HG03060 (cell line): ENCODE measurements around the gene PTPRN2.
"Not testable (repeated sequence)": the region's sequence is repeated elsewhere in the genome, so short reads cannot be mapped to it uniquely, and the experiment has no call there.

Source experiments
- ATAC-seq: cut with Tn5 transposase; IDR thresholded peaks from one replicate; pipeline ENCODE4 v1.9.1; 2021; ENCODE audit warnings: low read depth, moderate number of reproducible peaks; ENCODE audit not compliant: unreplicated experiment

The PTPRN2 gene

DNA sequence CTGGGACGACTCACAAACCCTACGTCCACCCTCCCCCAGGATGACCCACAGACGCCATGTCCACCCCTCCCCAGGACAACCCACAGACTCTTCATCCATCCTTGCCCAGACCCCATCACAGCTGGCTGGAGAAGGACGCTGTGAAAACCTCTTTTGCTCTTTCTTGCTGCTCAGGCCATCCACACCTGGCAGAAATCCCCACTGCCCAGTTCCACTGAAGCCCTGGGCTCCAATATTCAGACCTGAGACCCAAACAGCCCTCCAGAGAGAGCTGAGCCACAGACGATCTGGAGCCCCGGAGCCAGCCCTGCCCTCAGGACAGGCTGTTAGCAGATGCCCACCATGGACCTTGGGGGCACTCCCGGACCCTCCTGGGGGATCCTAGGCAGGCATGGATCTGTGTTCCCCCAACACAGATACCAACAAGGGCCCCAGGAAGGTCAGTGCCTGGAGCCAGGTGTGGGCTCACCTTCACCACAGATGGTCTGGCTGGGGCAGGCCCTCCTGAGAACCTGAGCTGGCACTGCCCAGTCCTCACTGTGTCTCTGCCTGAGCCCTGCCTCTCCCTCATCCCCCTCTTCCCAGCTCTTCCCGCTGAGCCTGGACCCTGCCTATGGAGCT, 226.2 kb downstream of the PTPRN2 start:
- ATAC-seq = no peak

DNA sequence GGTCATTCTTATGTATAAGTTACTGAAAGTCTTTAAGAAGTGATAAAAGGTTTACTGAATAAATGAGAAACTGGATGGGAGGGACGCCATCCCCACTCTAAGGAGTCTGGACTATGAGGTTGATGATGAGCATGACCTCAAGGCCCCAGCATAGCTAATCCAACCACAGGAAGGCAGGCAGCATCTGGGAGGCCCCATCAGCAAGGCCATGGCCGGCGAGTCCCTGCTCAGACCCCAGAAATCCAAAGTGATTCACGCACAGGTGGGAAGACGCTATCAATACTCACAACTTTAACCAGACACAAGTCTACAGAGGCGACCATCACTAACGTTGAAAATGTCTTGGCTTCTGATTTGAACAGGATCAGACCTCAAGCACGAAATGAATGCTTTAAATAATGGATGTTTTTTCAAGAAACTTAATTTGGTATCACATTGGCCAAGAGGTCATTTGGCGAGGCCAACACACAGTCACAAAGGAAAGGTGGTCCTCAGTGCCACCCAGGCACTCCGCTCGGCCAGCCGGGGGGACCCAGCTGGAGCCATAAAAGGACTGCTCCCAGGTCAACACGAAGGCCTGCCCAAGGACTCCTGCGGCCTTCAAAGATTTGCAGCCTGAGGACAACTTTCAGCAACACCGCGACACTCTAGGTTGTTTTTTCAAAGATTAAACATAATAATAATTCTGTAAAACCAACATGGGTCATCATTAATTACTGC, 228.5 kb downstream of the PTPRN2 start:
- ATAC-seq = no peak

DNA sequence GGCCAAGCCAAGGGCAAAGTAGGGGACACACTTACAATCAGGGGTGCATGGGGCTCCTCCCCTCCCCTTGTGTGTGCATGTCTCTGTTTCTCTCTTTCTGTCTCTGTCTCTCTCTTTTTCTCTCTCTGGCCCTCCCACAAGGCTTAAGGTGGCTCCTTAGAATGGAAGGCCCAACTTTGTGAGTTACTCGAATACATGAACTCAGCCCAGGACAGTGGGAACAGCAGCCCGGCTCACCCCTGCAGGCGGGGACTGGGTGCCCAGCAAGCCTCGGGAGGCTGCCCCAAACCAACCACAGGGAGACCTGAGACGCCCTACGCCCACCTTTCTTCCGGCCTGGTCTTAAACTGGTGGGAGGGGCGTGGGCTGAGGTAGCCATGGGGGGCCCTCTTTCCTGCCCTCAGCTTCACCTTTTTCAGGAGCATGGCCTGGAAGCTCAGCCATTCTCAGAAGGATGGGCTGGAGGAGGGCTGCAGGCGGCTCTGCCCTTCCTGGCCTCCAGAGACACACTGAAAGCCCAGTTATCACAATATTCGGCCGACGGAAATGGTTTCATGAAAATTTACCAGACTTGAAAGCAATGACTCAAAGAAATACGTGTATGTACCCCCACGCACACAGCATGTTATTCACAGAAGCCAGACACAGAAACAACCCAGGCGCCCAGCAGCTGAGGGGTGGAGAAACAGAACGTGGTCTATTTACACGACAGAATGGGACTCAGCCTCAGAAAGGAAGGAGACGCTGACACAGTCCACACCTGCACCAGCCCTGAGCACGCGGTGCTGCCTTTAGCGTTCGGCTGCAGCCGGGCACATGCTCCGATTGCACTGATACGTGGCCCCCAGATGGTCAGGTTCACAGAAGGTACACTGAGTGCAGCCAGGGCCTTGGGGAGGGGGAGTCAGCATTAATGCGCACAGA, 229.5 kb downstream of the PTPRN2 start:
- no peak for ATAC-seq

- no peak for ATAC-seq
These were observed 230.3 kb downstream of the PTPRN2 start for GRCh38 chr7:158357106-158357897.

DNA sequence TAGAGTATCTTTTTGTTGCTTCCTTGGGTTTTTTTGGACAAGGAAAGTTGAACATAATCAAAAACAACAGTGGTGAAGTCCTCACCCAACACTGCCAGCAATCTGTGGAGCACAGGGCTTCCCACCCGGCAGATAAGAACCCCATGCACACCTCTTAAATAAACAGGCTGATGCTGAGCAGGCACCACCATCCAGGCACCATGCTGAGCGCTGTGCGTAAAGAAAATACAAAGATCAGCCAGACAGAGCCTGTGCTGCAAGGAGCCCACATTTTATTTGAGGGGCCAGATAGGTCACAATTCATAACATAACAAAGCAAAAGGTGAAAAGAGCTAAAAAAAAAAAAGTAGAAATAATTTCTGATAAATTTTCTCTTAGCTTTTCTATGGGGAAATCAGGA, 231.2 kb downstream of the PTPRN2 start:
- no peak for ATAC-seq

GRCh38 chr7:158355456-158356065, 232.1 kb downstream of the PTPRN2 start:
- no peak for ATAC-seq

DNA sequence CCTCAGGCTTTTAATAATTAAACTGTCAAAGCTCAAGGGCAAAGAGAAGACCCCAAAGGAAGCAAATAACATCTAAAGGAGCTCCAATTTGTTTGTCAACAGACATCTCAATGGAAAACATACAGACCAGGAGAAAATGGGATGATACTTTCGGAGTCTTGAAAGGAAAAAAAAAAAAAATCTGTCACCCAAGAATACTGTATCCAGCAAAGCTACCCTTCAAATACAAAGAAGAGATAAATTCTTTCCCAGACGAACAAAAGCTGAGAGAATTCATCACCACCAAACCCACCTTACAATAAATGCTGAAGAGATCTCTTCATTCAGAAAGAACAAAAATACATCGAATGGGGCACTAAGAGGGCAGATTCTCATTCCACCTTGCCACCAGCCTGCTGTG, 232.8 kb downstream of the PTPRN2 start:
- no peak for ATAC-seq

DNA sequence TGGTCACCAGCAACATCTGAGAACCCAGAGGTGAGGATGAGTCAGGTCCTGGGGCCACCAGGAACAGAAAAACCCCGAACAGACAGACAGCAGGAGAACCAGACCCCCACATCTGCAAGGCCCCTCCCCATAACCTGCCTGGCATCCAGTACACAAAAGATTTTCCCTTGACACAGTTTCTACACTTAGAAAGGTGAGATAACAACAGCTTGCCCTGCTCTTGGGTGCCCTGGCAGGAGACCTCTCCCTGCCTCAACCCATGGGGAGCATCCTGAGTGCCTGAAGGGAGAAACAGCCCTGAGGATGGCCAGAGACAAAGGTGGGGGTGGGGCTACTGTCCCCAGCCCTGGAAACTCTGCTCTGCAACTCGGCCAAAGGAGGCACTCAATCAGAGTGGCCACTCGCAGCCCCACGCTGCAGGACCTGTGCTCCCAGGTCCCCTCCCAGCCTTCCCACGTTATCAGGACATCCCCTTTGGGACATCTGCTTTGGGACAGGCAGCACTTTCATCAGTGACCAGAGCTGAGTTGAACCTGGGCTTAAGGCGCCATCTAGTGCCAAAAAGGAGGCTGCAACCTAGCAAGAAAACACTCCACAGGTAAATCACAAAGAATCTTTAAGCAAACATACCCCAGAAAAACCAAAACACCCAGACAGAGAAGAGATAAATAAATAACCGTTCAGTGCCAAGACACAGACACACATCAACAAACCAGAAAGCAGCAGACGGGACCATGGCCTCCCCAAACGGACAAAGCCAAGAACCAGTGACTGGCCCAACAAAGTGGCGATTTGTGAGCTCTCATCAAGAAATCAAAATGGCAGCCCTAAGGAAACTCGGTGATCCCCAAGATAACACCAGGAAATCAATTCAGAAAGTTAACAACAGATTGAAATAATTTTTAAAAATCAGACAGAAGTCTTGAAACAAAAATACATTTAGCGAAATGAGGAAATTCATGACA, 233.7 kb downstream of the PTPRN2 start:
- ATAC-seq = no peak

DNA sequence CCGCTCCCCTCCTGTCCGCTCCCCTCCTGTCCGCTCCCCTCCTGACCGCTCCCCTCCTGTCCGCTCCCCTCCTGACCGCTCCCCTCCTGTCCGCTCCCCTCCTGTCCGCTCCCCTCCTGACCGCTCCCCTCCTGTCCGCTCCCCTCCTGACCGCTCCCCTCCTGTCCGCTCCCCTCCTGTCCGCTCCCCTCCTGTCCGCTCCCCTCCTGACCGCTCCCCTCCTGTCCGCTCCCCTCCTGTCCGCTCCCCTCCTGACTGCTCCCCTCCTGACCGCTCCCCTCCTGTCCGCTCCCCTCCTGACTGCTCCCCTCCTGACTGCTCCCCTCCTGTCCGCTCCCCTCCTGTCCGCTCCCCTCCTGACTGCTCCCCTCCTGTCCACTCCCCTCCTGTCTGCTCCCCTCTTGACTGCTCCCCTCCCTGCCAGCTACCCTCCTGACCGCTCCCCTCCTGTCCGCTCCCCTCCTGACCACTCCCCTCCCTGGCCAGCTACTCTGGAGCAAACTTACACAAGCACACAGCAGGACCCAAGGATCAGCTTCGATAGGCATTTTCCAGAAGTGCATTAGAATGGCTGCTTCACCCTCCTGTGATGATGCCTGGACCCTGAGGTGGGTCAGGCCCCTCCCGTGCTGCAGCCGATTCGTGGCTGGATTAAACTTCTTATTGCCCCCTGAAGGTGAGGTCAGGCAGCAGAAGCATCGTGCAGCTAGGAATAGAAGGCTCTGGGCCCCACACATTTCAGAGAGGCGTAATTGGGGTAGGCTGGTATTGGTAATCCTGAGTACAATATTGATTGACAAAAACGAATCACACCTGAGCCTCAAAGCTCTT, 235.5 kb downstream of the PTPRN2 start:
- not testable (repeated sequence) for ATAC-seq

DNA sequence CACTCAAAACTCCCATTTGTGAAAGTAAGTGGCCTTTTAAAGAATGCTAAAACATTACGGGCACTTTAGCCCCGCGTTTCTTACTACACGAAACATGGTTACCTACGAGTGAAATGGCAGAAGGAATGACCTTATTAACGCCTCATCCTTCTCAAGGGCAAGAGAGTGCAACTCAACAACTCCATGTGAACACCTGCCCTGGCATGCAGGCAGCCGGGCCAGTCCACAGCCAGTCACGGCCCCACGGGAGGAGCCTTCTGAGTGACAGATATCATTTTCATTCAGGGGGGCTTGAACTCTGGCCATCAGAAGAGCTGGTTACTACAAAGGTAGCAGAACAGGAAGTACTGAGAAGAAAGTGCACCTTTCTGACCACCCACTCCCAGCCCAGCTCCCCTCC, 236.1 kb downstream of the PTPRN2 start:
- ATAC-seq = no peak

DNA sequence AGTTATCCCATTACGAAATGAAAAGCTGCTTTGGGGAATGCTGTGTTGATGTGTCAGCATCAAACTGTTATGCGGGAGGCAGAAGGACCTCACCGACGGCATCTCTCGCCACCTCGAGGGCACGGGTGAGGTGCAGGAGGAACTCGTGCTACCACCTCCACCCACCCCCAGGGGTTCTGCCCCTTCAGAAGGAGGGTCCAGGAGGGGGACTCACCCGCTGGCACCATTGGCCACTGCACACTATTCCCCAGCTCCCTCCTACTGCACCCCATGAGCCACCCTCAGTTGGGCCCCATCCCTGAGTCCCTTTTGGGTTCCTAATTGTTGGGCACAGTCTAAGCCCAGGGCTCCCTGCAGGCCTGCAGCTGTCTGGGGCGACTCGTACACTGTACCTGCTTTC, 236.6 kb downstream of the PTPRN2 start:
- ATAC-seq = no peak

- no peak for ATAC-seq
These were observed 237.3 kb downstream of the PTPRN2 start for GRCh38 chr7:158350166-158350900.

GRCh38 chr7:158348446-158348845, 239.2 kb downstream of the PTPRN2 start:
- ATAC-seq = no peak

DNA sequence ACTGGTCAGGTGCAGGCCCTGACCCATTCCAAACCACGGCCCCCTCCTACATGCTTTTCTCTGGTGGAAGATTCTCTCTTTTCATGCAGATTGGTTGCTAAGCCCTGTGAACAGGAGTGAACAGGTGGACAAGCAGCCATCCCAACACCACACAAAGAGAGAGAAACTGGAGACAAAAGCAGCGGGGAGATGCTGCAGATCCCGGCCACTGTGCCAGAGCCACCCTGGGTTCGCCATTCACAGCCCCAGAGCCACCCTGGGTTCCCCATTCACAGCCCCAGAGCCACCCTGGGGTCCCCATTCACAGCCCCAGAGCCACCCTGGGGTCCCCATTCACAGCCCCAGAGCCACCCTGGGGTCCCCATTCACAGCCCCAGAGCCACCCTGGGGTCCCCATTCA, 239.6 kb downstream of the PTPRN2 start:
- not testable (repeated sequence) for ATAC-seq

GRCh38 chr7:158345731-158346130, 241.9 kb downstream of the PTPRN2 start:
- no peak for ATAC-seq

DNA sequence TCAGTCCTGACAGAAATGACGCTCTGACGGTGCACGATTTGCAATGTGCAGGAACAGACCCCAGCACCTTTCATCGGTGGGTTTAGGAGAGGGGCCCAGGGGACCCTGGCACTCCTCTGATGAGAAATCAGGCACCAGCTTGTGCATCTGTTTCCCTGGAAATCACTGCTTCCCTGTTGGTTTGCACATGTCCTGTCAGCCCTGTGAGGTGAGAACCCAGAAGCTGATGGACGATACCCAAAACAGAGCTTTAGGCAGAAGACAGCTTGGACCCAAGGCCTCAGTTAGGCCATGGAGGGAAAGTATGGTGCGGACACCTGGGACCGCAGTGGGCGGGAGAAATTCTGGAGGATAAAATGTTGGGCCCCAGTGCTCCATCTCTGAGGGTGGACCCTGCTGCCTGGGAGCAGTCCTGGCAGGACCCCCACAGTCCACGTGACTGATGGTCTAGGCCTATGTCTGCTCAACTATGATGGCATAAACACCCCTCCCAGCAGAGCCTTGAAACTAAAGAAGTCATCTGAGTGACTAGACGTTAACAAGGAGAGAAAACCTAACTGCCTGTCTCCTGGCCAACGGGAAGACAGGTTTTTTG, 242.8 kb downstream of the PTPRN2 start:
- ATAC-seq = no peak

DNA sequence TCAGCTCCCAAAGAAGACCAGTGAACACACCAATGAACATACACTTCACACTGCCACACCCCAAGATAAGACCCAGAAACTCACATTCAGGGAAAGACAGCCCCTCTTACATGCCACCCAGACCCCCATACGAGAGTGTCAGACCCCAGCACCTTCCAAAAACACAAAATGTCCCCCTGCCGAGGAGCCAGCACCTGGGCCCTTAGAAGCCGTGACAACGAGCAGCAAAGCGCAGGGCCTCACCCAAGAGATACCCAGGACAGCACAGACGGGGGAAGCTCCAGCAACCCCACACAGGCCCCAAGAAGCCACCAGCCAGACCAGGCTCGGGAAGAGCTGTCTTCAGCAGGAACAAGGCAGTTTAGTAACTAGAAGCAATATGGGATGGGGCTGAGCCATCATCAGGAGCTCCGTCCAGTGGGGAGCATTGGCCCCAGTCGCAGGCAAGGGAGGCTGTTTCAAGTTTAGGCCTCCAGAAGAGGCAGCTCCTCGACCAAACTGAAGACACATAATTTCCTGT, 243.6 kb downstream of the PTPRN2 start:
- ATAC-seq = no peak
